Ovary (tissue), 9 donors: ENCODE data around the gene USP11. TPM values are rescaled to one million over a fixed set of nuclear protein-coding genes. Genes with fewer than 3 reads are reported as not detected.

ENCODE experiments used
- DNase-seq, 5 donors: peaks; one replicate each; pipeline ENCODE4 v3.0.0-alpha.2; 2019 to 2020
- H3K27ac ChIP-seq, 2 donors: fragments of 200-600 bp; one replicate each; pipeline versions ENCODE4 v1.5.1 to v1.8.0; 2019 to 2022
- H3K27me3 ChIP-seq: fragments of 200-600 bp; one replicate; pipeline ENCODE4 v1.8.0; 2022
- H3K36me3 ChIP-seq: fragments of 200-600 bp; sonication (generic); one replicate; pipeline ENCODE4 v1.5.1; 2019
- H3K4me1 ChIP-seq: one replicate; pipeline ENCODE4 v1.8.1; 2013; ENCODE audit warnings: mild to moderate bottlenecking, moderate library complexity; ENCODE audit not compliant: insufficient read depth
- H3K4me3 ChIP-seq: fragments of 200-600 bp; sonication (generic); one replicate; pipeline ENCODE4 v1.5.1; 2017
- H3K9me3 ChIP-seq, 2 donors: fragments of 200-600 bp in 1 of 2; sonication (generic) in 1 of 2; one replicate each; pipeline versions ENCODE4 v1.5.1 to v1.8.1; 2013 to 2019; ENCODE audit warnings: mild to moderate bottlenecking in 1 of 2, moderate library complexity in 1 of 2
- EP300 ChIP-seq: sonication (generic); formaldehyde crosslinking; IDR thresholded peaks from one replicate; pipeline ENCODE4 v1.6.1; 2017; ENCODE audit warnings: antibody characterized with exemption
- POLR2A ChIP-seq: fragments of 450-650 bp; IDR thresholded peaks from one replicate; pipeline ENCODE4 v1.6.1; 2017; ENCODE audit warnings: antibody characterized with exemption, mild to moderate bottlenecking, moderate library complexity
- WGBS, 3 donors: extraction: QIAGEN DNeasy Blood & Tissue Kit in 1 of 3; methylation state at CpG; one replicate each; pipeline versions ENCODE4 v1.1.5 to v1.1.7; 2013 to 2017; 5-methylcytosine and 5-hydroxymethylcytosine counted together
- intact Hi-C, 4 donors: fragments of 100-400 bp; cut with DNase I; formaldehyde crosslinking; loops; one replicate each; pipeline versions ENCODE4 v1.11.0 to v1.15.1; 2022 to 2023
- polyA plus RNA-seq, 2 donors: library from polyadenylated mRNA; stranded (reverse); fragments of 200-250 nt in 1 of 2; fragments of 350-450 nt in 1 of 2; fragmentation: Illumina TruSeq in 1 of 2; extraction: RNeasy Lipid Tissue Mini Kit (QIAGEN cat#74804) in 1 of 2; gene quantifications; one replicate each; pipeline ENCODE4 v1.2.3, GENCODE V29; 2013 to 2014
- small RNA-seq: library from RNA; depleted of rRNA; stranded (forward); fragments of <200 nt; gene quantifications from one replicate; pipeline ENCODE3, GENCODE V24; 2016
- total RNA-seq, 7 donors: library from RNA; depleted of rRNA in 2 of 7; stranded (reverse); fragments of >200 nt in 2 of 7; fragmentation: NEBNext Ultra II Directional in 3 of 7; extraction: Animal tissue kit (Norgen Biotek cat#: 25700) in 3 of 7; gene quantifications; one replicate each; pipeline versions ENCODE4 v1.1.0 to v1.2.4, GENCODE V29; 2016 to 2023
- TF ChIP-seq, protein P1 (sequence below), 3 donors: fragments of 450-650 bp in 2 of 3; fragments of 200-600 bp in 1 of 3; IDR thresholded peaks; one replicate each; pipeline versions ENCODE4 v1.5.1 to v1.8.0; 2016 to 2022; ENCODE audit warnings: antibody characterized with exemption in 3 of 3, mild to moderate bottlenecking in 1 of 3
- donor health status: DM: no; HTN: no; CAD: no; lungs with moderate emphysema.
- donor health status: DM: no; HTN: no; CAD: no.
- donor health status: Bipolar disorder and iron deficiency.
- donor health status: DM: yes; HTN: yes; CAD: no.
- donor health status: DM: no; HTN: no; CAD: no.
- donor health status: DM: yes; HTN: yes; CAD: no.

USP11 gene
- total and polyA plus RNA-seq, 9 donors = 55.6 to 166 (median 109) TPM

DNA sequence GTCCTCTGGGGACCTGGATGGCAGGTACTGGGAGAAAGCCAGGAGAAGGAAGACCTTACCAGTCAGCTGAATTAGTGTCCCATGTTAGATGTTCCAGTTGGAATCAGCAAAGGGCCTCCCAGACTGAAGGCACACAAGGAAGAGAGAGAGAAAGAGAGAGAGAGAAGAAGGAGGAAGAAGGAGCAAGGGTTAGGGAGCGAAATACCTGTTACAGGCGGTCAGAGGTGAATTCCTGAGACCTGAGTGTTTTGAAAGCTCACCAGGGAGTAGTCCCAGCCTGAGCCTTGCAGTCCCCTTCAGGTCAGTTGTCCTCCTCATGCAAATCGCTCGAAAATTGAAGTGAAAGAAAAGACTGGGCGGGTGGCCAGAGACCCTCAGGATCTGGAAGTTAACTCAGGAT is 60.3 kb downstream of the USP11 start:
- no peak overlapping the region for H3K27ac ChIP-seq
- 52 to 56% (median 54%) methylated on average over 5 of the region's 5 CpGs for WGBS, 3 donors
- no peaks in the 10 kb centered on the region for H3K4me1 ChIP-seq
- no peak for DNase-seq
- no peaks in the 10 kb centered on the region for H3K36me3 ChIP-seq
- no peaks in the 10 kb centered on the region for H3K27me3 ChIP-seq
- TF ChIP-seq EP300 = no peak
- H3K9me3 ChIP-seq = peaks cover 0 to 9% of the 10 kb centered on the region in 2 donors
- intact Hi-C loops = no loop called here
- H3K4me3 ChIP-seq = no peak overlapping the region

DNA sequence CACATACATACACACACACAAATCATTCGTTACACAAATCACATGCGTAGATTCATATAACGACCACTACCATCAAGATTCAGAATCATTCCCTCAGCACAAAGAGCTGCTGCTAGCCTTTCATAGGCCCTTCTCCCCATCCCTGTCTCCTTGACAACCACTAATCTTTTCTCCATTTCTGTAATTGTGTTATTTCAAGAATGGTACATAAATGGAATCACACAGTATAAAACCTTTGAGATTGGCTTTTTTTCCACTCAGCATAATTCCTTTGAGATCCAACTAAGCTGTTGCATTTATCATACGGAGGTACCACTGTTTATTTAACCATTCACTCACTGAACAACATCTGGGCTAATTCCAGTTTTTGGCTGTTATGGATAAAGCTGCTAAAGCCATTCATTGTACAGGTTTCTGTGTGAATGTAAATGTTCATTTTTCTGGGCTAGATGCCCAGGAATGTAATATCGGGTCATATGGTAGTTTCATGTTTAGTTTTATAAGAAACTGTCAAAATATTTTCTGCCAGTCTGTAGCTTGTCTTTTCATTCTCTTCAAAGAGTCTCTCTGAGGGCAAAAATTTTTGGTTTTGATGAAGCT is 64.1 kb downstream of the USP11 start:
- H3K4me1 ChIP-seq = no peaks in the 10 kb centered on the region
- no peaks in the 10 kb centered on the region for H3K27me3 ChIP-seq
- intact Hi-C loops = no loop called here
- H3K27ac ChIP-seq = no peak overlapping the region
- H3K36me3 ChIP-seq = no peaks in the 10 kb centered on the region
- H3K4me3 ChIP-seq = no peak overlapping the region
- WGBS, 3 donors = 47 to 58% (median 48%) methylated on average over 5 of the region's 5 CpGs
- no peak for TF ChIP-seq POLR2A
- TF ChIP-seq, protein P1, sequence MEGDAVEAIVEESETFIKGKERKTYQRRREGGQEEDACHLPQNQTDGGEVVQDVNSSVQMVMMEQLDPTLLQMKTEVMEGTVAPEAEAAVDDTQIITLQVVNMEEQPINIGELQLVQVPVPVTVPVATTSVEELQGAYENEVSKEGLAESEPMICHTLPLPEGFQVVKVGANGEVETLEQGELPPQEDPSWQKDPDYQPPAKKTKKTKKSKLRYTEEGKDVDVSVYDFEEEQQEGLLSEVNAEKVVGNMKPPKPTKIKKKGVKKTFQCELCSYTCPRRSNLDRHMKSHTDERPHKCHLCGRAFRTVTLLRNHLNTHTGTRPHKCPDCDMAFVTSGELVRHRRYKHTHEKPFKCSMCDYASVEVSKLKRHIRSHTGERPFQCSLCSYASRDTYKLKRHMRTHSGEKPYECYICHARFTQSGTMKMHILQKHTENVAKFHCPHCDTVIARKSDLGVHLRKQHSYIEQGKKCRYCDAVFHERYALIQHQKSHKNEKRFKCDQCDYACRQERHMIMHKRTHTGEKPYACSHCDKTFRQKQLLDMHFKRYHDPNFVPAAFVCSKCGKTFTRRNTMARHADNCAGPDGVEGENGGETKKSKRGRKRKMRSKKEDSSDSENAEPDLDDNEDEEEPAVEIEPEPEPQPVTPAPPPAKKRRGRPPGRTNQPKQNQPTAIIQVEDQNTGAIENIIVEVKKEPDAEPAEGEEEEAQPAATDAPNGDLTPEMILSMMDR (IDR thresholded peaks at IDR 0.05) = no peak
- no peak for TF ChIP-seq EP300
- DNase-seq = no peak
- H3K9me3 ChIP-seq = peaks cover 0 to 9% of the 10 kb centered on the region in 2 donors

DNA sequence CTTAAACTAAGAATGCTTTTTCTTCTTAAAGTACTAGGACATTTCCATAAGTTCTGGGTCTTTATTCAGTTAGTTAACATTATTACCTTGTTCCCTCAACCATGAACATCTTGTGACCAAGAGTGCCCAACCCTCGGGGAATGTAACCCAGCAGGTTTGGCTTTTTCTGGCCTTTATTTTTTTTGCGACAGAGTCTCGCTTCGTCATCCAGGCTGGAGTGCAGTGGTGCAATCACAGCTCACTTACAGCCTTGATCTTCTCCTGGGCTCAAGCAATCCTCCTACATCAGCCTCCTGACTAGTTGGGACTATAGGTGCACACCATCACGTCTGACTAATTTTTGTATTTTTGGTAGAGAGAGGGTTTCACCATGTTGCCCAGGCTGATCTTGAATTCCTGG is 65.1 kb downstream of the USP11 start:
- Histone ChIP-seq H3K36me3 (no peaks in the 10 kb centered on the region), H3K4me1 (no peaks in the 10 kb centered on the region), H3K4me3 (no peak overlapping the region), H3K27me3 (no peaks in the 10 kb centered on the region), H3K27ac (no peak overlapping the region), H3K9me3 (peaks cover 0 to 5% of the 10 kb centered on the region in 2 donors)
- TF ChIP-seq, protein P1 (IDR thresholded peaks at IDR 0.05) = no peak
- no peak for TF ChIP-seq POLR2A
- TF ChIP-seq EP300 = no peak
- WGBS, 3 donors = 83 to 91% (median 87%) methylated on average over 5 of the region's 5 CpGs
- no peak for DNase-seq
- intact Hi-C loops = no loop called here

Small RNAs within 50 kb of the gene (small RNA-seq; reads per million reads assigned to genes)
- not detected for gene RN7SL785P

Other genes starting within 250 kb of the USP11 start
- gene RGN, start 154.6 kb upstream of the USP11 start, total RNA-seq = 10 to 100 TPM in 6 of 7 donors, 1 to 10 TPM in 1; 6.8 to 47.0 (median 16.5) TPM
- 10 to 100 TPM; 15.6 to 49.4 TPM for gene RGN, start 154.6 kb upstream of the USP11 start, polyA plus RNA-seq
- gene NDUFB11, start 88.3 kb upstream of the USP11 start, total RNA-seq = 10 to 100 TPM; 35.8 to 82.0 (median 44.6) TPM
- gene NDUFB11, start 88.3 kb upstream of the USP11 start, polyA plus RNA-seq = 10 to 100 TPM; 33.9 to 45.0 TPM
- 10 to 100 TPM; 28.6 to 53.0 (median 36.7) TPM for gene RBM10, start 87.8 kb upstream of the USP11 start, total RNA-seq
- 10 to 100 TPM; 12.0 to 39.5 TPM for gene RBM10, start 87.8 kb upstream of the USP11 start, polyA plus RNA-seq
- gene UBA1, start 39.2 kb upstream of the USP11 start, total RNA-seq = 100 to 1,000 TPM in 6 of 7 donors, 10 to 100 TPM in 1; 91.8 to 196 (median 177) TPM
- gene UBA1, start 39.2 kb upstream of the USP11 start, polyA plus RNA-seq = 100 to 1,000 TPM in 1 of 2 donors, 10 to 100 TPM in 1; 90.0 to 129 TPM
- gene CDK16, start 14.3 kb upstream of the USP11 start, total RNA-seq = 10 to 100 TPM; 40.9 to 99.0 (median 72.1) TPM
- gene CDK16, start 14.3 kb upstream of the USP11 start, polyA plus RNA-seq = 10 to 100 TPM; 41.2 to 46.0 TPM
- 1 to 10 TPM in 3 of 7 donors, under 1 TPM in 4; 0.27 to 2.8 (median 0.48) TPM for gene ZNF157, start 137.6 kb downstream of the USP11 start, total RNA-seq
- under 1 TPM; 0.13 to 0.57 TPM for gene ZNF157, start 137.6 kb downstream of the USP11 start, polyA plus RNA-seq